Progenitor cell of endocrine pancreas (in vitro differentiated cells): Measurements from ENCODE around the gene PTGDS. TPM values are rescaled to one million over a fixed set of nuclear protein-coding genes. Genes with fewer than 3 reads are reported as not detected.
A peak's percentile ranks its signal among the peaks of the same experiment; 100 is the strongest.

Source experiments
- DNase-seq: peaks from one replicate; pipeline ENCODE4 v3.0.0; 2021; ENCODE audit warnings: low spot score; ENCODE audit not compliant: unreplicated experiment
- H3K27ac Mint-ChIP-seq: 2 replicates; pipeline ENCODE4 v1.8.0; 2021; ENCODE audit warnings: mild to moderate bottlenecking, moderate library complexity, mixed read lengths
- H3K27me3 Mint-ChIP-seq: 2 replicates; pipeline ENCODE4 v1.8.0; 2021; ENCODE audit warnings: mixed read lengths
- H3K36me3 Mint-ChIP-seq: 2 replicates; pipeline ENCODE4 v1.8.0; 2022; ENCODE audit warnings: mixed read lengths; ENCODE audit not compliant: insufficient read depth
- H3K4me1 Mint-ChIP-seq: 2 replicates; pipeline ENCODE4 v1.8.0; 2021; ENCODE audit warnings: low read depth, mixed read lengths
- H3K4me3 Mint-ChIP-seq: 2 replicates; pipeline ENCODE4 v1.8.0; 2021; ENCODE audit warnings: low read depth, mild to moderate bottlenecking, moderate library complexity, mixed read lengths
- H3K9me3 Mint-ChIP-seq: 2 replicates; pipeline ENCODE4 v1.8.0; 2021; ENCODE audit warnings: low read depth, mixed read lengths
- CTCF ChIP-seq: fragments of 200-600 bp; sonication (generic); IDR thresholded peaks from one replicate; pipeline ENCODE4 v1.5.0; 2021; ENCODE audit warnings: antibody characterized with exemption, mild to moderate bottlenecking; ENCODE audit not compliant: unreplicated experiment
- total RNA-seq: library from RNA; stranded (reverse); gene quantifications from 2 replicates; pipeline ENCODE4 v1.2.1, GENCODE V29; 2021

Gene PTGDS
- total RNA-seq, 1 donor from 2014 or later, result not detected

- peak overlapping the region; percentile 68 for H3K4me3 Mint-ChIP-seq
- no peaks in the 10 kb centered on the region for H3K9me3 Mint-ChIP-seq
- TF ChIP-seq CTCF, result no peak
- H3K4me1 Mint-ChIP-seq, result peaks cover 2% of the 10 kb centered on the region
- DNase-seq, result peak; percentile 67
- no peak overlapping the region for H3K27ac Mint-ChIP-seq
- peaks cover 5% of the 10 kb centered on the region for H3K27me3 Mint-ChIP-seq
- H3K36me3 Mint-ChIP-seq, result no peaks in the 10 kb centered on the region
These were observed 51.2 kb downstream of the PTGDS start for GRCh38 chr9:137028263-137029057.

GRCh38 chr9:137029058-137029936, 52.0 kb downstream of the PTGDS start:
- H3K27me3 Mint-ChIP-seq, result peaks cover 5% of the 10 kb centered on the region
- H3K9me3 Mint-ChIP-seq, result no peaks in the 10 kb centered on the region
- H3K4me1 Mint-ChIP-seq, result peaks cover 2% of the 10 kb centered on the region
- no peaks in the 10 kb centered on the region for H3K36me3 Mint-ChIP-seq
- peak; percentile 84 for TF ChIP-seq CTCF
- H3K4me3 Mint-ChIP-seq, result peak overlapping the region; percentile 68
- DNase-seq, result peak; percentile 88
- H3K27ac Mint-ChIP-seq, result no peak overlapping the region

DNA sequence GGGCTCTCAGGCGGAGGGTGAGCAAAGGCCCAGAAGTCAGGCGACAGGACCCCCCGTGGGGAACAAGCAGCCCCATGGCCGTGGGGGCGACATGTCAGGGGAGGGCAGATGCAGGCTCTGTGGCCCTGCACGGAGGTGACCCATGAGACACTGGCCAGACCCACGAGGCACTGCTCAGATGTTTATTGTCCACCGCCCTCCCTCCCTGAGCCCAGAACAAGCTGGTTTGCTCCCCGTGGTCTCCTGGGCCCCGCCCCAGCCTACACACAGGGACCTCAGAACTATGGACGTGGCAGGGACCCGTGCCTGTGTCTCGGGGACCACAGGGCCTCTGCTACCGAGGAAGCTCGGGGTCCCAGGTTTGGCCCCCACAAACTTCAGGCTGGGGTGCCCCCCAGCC, 52.7 kb downstream of the PTGDS start:
- TF ChIP-seq CTCF, result no peak
- no peak overlapping the region for H3K4me3 Mint-ChIP-seq
- H3K4me1 Mint-ChIP-seq, result peaks cover 2% of the 10 kb centered on the region
- no peak overlapping the region for H3K27ac Mint-ChIP-seq
- no peak for DNase-seq
- peaks cover 5% of the 10 kb centered on the region for H3K27me3 Mint-ChIP-seq
- H3K9me3 Mint-ChIP-seq, result no peaks in the 10 kb centered on the region
- no peaks in the 10 kb centered on the region for H3K36me3 Mint-ChIP-seq

GRCh38 chr9:137030538-137031527, 53.5 kb downstream of the PTGDS start:
- no peak for DNase-seq
- Mint-ChIP-seq H3K27me3 (peaks cover 5% of the 10 kb centered on the region), H3K4me1 (peaks cover 2% of the 10 kb centered on the region), H3K4me3 (no peak overlapping the region), H3K9me3 (no peaks in the 10 kb centered on the region), H3K36me3 (no peaks in the 10 kb centered on the region), H3K27ac (no peak overlapping the region)
- no peak for TF ChIP-seq CTCF

Other genes starting within 250 kb of the PTGDS start
- 0.42 TPM in 1 of 2 replicates, not detected in the other for gene LCN10, start 234.6 kb upstream of the PTGDS start, total RNA-seq
- not detected in 2 replicates for gene LCN6, start 229.0 kb upstream of the PTGDS start, total RNA-seq
- not detected in 2 replicates for gene LCN8, start 219.3 kb upstream of the PTGDS start, total RNA-seq
- gene LCN15, start 213.0 kb upstream of the PTGDS start, total RNA-seq, result not detected in 2 replicates
- gene TMEM141, start 186.2 kb upstream of the PTGDS start, total RNA-seq, result 57.8 and 62.2 TPM in 2 replicates
- gene CCDC183, start 181.2 kb upstream of the PTGDS start, total RNA-seq, result 9.0 and 9.5 TPM in 2 replicates
- 129 and 130 TPM in 2 replicates for gene RABL6, start 169.6 kb upstream of the PTGDS start, total RNA-seq
- gene AJM1, start 135.0 kb upstream of the PTGDS start, total RNA-seq, result 5.1 and 5.8 TPM in 2 replicates
- gene PHPT1, start 128.1 kb upstream of the PTGDS start, total RNA-seq, result 168 and 169 TPM in 2 replicates
- gene MAMDC4, start 125.2 kb upstream of the PTGDS start, total RNA-seq, result 36.7 and 40.0 TPM in 2 replicates
- 297 and 310 TPM in 2 replicates for gene EDF1, start 111.2 kb upstream of the PTGDS start, total RNA-seq
- gene TRAF2, start 91.0 kb upstream of the PTGDS start, total RNA-seq, result 23.4 and 23.8 TPM in 2 replicates
- gene FBXW5, start 32.8 kb upstream of the PTGDS start, total RNA-seq, result 77.3 and 77.7 TPM in 2 replicates
- gene C8G, start 32.3 kb upstream of the PTGDS start, total RNA-seq, result 1.1 and 2.8 TPM in 2 replicates
- 14.7 and 16.2 TPM in 2 replicates for gene LCN12, start 25.2 kb upstream of the PTGDS start, total RNA-seq
- gene LCNL1, start 5.5 kb downstream of the PTGDS start, total RNA-seq, result not detected in 2 replicates
- gene PAXX, start 14.9 kb downstream of the PTGDS start, total RNA-seq, result 54.9 and 57.1 TPM in 2 replicates
- 0.64 TPM in 1 of 2 replicates, not detected in the other for gene CLIC3, start 19.1 kb downstream of the PTGDS start, total RNA-seq
- gene ABCA2, start 50.7 kb downstream of the PTGDS start, total RNA-seq, result 26.4 and 30.1 TPM in 2 replicates
- not detected in 2 replicates for gene FUT7, start 54.6 kb downstream of the PTGDS start, total RNA-seq
- gene NPDC1, start 68.7 kb downstream of the PTGDS start, total RNA-seq, result 62.0 and 73.2 TPM in 2 replicates
- gene ENTPD2, start 76.6 kb downstream of the PTGDS start, total RNA-seq, result 0.19 and 0.51 TPM in 2 replicates
- gene SAPCD2, start 93.1 kb downstream of the PTGDS start, total RNA-seq, result 15.1 and 15.3 TPM in 2 replicates
- gene UAP1L1, start 100.0 kb downstream of the PTGDS start, total RNA-seq, result 0.57 and 1.5 TPM in 2 replicates
- gene MAN1B1, start 109.5 kb downstream of the PTGDS start, total RNA-seq, result 56.1 and 57.7 TPM in 2 replicates
- 39.2 and 48.5 TPM in 2 replicates for gene DPP7, start 137.2 kb downstream of the PTGDS start, total RNA-seq
- gene GRIN1, start 161.7 kb downstream of the PTGDS start, total RNA-seq, result 0.07 and 0.77 TPM in 2 replicates
- gene LRRC26, start 192.5 kb downstream of the PTGDS start, total RNA-seq, result 0.89 and 1.00 TPM in 2 replicates
- gene TMEM210, start 194.6 kb downstream of the PTGDS start, total RNA-seq, result not detected in 2 replicates
- gene ANAPC2, start 211.1 kb downstream of the PTGDS start, total RNA-seq, result 73.2 and 74.3 TPM in 2 replicates
- gene SSNA1, start 211.2 kb downstream of the PTGDS start, total RNA-seq, result 52.5 and 59.1 TPM in 2 replicates
- gene TPRN, start 223.2 kb downstream of the PTGDS start, total RNA-seq, result 18.8 and 20.7 TPM in 2 replicates
- gene TMEM203, start 228.1 kb downstream of the PTGDS start, total RNA-seq, result 35.2 and 36.2 TPM in 2 replicates
- 35.1 and 37.4 TPM in 2 replicates for gene NDOR1, start 228.2 kb downstream of the PTGDS start, total RNA-seq
- 24.0 and 25.7 TPM in 2 replicates for gene RNF208, start 244.7 kb downstream of the PTGDS start, total RNA-seq
- 1.2 and 2.7 TPM in 2 replicates for gene CYSRT1, start 247.7 kb downstream of the PTGDS start, total RNA-seq
- gene RNF224, start 250.0 kb downstream of the PTGDS start, total RNA-seq, result 0.27 and 0.53 TPM in 2 replicates